Left ventricle myocardium inferior (tissue), 1 donor: ENCODE results near the gene GADD45G. TPM values are rescaled to one million over a fixed set of nuclear protein-coding genes. Genes with fewer than 3 reads are reported as not detected.

Experiments used
- DNase-seq: peaks from one replicate; pipeline ENCODE4 v3.0.0-alpha.2; 2020
- H3K27ac ChIP-seq: fragments of 200-600 bp; replicated peaks from 2 replicates; pipeline ENCODE4 v1.8.0; 2021
- H3K27me3 ChIP-seq: fragments of 200-600 bp; 2 replicates; pipeline ENCODE4 v1.8.0; 2021; ENCODE audit warnings: low read depth
- H3K36me3 ChIP-seq: fragments of 200-600 bp; 2 replicates; pipeline ENCODE4 v1.8.0; 2021
- H3K4me1 ChIP-seq: fragments of 200-600 bp; 2 replicates; pipeline ENCODE4 v1.8.0; 2021
- H3K4me3 ChIP-seq: fragments of 200-600 bp; 2 replicates; pipeline ENCODE4 v1.8.0; 2021; ENCODE audit warnings: mild to moderate bottlenecking, moderate library complexity
- H3K9me3 ChIP-seq: fragments of 200-600 bp; replicated peaks from 2 replicates; pipeline ENCODE4 v1.8.0; 2021
- intact Hi-C: fragments of 100-400 bp; cut with micrococcal nuclease; formaldehyde crosslinking; loops from one replicate; pipeline ENCODE4 v1.11.0; 2022
- total RNA-seq: library from RNA; stranded (reverse); fragmentation: NEBNext Ultra II Directional; extraction: Animal tissue kit (Norgen Biotek cat#: 25700); gene quantifications from one replicate; pipeline ENCODE4 v1.2.1, GENCODE V29; 2021
- TF ChIP-seq, protein P1 (sequence below): fragments of 200-600 bp; IDR thresholded peaks from 2 replicates; pipeline ENCODE4 v1.8.0; 2021; ENCODE audit warnings: antibody characterized with exemption, mild to moderate bottlenecking, borderline replicate concordance
- donor health status: DM: no; HTN: yes; CAD: no; lungs with severe emphysema.

Gene GADD45G
- total RNA-seq, 1 donor from 2014 or later: 44.5 TPM

DNA sequence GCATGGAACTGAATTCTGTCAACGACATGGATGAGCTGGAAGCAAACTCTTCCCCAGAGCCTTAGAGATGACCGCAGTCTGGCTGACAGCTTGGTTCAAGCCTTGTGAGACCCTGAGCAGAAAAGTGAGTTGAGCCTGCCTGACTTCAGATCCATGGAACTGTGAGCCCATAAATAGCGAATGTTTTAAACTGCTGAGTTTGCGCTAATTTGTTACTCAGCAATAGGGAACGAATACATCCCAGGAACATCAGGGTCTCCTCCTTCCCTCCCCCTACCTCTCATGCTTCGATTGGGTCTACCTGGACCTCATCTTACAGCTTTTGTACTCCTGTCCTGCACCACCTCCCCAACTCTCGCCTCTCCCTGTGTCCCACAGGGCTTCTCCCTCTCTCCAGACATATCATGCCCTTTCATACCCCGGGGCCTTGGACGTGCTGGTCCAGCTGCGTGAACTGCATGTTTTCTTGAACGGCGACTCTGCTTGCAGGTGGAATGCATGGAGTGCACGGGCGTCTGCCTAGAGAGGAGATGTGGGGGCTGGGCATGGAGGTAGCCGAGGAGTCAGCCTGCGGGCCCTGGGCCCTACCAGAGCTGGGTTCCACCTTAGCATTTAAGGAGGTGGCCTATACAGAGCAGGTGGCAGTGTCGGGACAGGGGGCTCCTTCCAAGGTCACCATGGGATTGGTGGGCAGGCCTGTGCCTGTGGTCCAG is 7.9 kb downstream of the GADD45G start:
- TF ChIP-seq, protein P1, sequence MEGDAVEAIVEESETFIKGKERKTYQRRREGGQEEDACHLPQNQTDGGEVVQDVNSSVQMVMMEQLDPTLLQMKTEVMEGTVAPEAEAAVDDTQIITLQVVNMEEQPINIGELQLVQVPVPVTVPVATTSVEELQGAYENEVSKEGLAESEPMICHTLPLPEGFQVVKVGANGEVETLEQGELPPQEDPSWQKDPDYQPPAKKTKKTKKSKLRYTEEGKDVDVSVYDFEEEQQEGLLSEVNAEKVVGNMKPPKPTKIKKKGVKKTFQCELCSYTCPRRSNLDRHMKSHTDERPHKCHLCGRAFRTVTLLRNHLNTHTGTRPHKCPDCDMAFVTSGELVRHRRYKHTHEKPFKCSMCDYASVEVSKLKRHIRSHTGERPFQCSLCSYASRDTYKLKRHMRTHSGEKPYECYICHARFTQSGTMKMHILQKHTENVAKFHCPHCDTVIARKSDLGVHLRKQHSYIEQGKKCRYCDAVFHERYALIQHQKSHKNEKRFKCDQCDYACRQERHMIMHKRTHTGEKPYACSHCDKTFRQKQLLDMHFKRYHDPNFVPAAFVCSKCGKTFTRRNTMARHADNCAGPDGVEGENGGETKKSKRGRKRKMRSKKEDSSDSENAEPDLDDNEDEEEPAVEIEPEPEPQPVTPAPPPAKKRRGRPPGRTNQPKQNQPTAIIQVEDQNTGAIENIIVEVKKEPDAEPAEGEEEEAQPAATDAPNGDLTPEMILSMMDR: no peak
- Histone ChIP-seq H3K4me3 (no peak overlapping the region), H3K27me3 (no peaks in the 10 kb centered on the region), H3K27ac (no peak overlapping the region), H3K9me3 (peaks cover 11% of the 10 kb centered on the region), H3K4me1 (peaks cover 1% of the 10 kb centered on the region), H3K36me3 (no peaks in the 10 kb centered on the region)
- no peak for DNase-seq
- intact Hi-C loops: no loop called here

DNA sequence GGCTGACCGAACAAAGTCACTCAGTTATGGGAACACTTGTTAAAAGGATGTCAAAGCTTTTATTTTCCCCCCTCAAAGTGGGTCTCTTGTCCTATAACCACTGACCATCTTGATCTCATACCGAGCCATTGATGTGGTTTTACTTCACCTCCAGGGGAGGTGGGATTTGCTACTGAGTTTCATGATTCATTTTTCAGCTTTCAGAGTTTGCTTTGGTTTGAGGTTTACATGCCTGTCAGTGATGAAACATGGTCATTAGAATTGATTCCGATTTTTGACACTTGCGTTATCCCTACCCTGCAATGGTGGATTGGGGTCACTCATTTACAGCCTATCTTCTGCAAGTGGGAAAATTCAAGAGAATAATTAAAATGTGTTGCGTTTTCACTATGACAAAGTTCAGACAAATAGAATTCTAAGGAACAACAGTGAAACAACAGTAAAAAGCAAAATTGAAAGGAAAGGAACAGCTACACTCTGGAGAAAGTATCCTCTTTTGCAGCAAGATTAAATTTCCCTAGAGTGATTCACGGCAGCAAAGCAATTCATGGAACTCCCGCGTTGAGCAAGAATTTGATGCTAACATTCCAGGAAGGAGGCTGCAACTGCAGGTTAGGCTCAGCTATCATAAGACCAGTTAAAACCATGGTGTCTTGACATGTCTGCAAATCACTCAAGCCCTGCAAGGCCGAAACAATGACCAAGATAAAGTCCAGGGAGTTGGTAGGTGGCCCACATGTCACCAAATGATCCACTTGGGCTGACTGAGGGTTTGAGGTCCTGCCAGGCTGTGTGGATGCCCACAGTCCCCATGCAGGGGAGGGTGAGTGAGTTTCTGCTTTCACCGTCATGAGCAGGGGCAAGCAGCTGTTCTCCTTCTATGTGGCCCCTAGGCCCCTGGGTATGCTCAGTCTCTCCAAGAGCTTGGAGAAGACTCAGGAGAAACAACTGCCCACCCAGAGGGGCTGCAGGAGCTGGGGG is 9.4 kb downstream of the GADD45G start:
- DNase-seq: no peak
- intact Hi-C loops: no loop called here
- Histone ChIP-seq H3K4me3 (no peak overlapping the region), H3K4me1 (peaks cover 9% of the 10 kb centered on the region), H3K27ac (no peak overlapping the region), H3K36me3 (no peaks in the 10 kb centered on the region), H3K27me3 (no peaks in the 10 kb centered on the region), H3K9me3 (peaks cover 11% of the 10 kb centered on the region)
- TF ChIP-seq, protein P1: no peak

DNA sequence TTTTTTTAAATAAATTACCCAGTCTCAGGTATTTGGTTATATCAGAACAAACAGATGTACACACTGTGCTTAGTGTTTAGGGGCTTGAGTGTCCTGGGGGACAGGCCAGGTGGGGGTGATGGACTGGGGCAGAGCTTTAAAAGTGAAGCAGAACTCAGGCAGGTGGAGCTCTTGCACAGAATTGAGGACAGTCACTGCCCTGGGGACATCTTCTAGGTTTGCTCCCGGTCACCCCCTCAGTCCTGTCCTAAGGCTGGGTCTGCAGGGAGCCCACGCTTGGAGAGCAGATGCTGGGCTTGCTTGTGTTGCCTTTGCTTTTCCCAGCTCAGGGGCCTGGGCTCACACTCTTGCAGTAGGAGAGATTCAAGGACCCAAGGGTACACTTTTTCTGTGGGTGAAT is 10.8 kb downstream of the GADD45G start:
- intact Hi-C loops: no loop called here
- Histone ChIP-seq H3K36me3 (no peaks in the 10 kb centered on the region), H3K4me1 (peaks cover 9% of the 10 kb centered on the region), H3K9me3 (peaks cover 11% of the 10 kb centered on the region), H3K27ac (no peak overlapping the region), H3K27me3 (no peaks in the 10 kb centered on the region), H3K4me3 (no peak overlapping the region)
- DNase-seq: no peak
- TF ChIP-seq, protein P1: peak; percentile 29

DNA sequence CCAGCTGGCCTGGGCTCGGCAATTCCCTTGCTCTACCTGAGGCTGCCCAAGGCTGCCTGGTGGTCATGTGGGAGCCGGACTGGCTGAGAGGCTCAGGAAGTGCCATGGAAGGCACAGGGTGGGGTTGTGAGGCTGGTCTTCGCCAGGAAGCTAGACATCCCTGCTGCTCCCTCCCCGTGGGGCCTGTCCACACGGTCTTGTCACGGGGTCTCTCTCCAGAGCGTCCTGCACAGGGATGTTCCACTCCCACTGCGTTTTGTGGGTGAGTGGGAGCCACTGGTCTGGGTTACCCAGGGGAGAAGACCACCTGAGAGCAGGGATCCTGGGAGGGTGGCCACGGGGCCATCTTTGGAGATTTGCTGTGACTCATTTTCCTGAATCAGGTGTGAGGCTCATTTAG is 11.6 kb downstream of the GADD45G start:
- intact Hi-C loops: no loop called here
- no peak overlapping the region for H3K4me3 ChIP-seq
- TF ChIP-seq, protein P1: no peak
- no peaks in the 10 kb centered on the region for H3K27me3 ChIP-seq
- peaks cover 15% of the 10 kb centered on the region for H3K4me1 ChIP-seq
- no peak for DNase-seq
- H3K9me3 ChIP-seq: peaks cover 11% of the 10 kb centered on the region
- H3K36me3 ChIP-seq: no peaks in the 10 kb centered on the region
- H3K27ac ChIP-seq: no peak overlapping the region

DNA sequence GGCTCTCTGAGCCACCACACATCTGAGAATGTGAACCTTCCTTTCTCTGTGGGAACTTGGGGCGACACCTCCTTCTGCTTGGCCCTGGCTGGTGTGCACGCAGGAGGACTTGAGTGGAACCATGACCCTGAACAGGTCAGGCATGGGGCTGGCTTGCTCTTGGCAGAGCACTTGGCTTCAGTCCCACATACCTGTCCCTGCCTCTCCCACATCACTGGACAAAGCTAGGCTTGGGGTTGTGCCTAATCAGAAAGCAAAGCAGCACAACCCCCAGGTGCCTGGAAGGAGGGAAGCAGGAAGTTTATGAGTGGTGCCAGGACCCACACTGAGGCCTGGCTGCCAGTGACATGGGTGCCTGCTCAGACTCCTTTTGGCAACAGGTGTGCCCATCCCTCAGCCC is 13.2 kb downstream of the GADD45G start:
- H3K27me3 ChIP-seq: no peaks in the 10 kb centered on the region
- TF ChIP-seq, protein P1: no peak
- no peak for DNase-seq
- no peak overlapping the region for H3K4me3 ChIP-seq
- no peaks in the 10 kb centered on the region for H3K9me3 ChIP-seq
- intact Hi-C loops: no loop called here
- H3K4me1 ChIP-seq: peaks cover 31% of the 10 kb centered on the region
- H3K36me3 ChIP-seq: no peaks in the 10 kb centered on the region
- H3K27ac ChIP-seq: no peak overlapping the region
